HepG2 (cell line): ENCODE results near the gene KANSL3. TPM values are rescaled to one million over a fixed set of nuclear protein-coding genes. Genes with fewer than 3 reads are reported as not detected.

Experiments
- ATAC-seq: fragments of 200-7000 bp; cut with Tn5 transposase; 3 replicates; pipeline ENCODE4 v1.9.1; 2020; ENCODE audit warnings: mild to moderate bottlenecking, moderate library complexity
- BruUV-seq: library from RNA; stranded (reverse); fragments of 400-500 nt; replicated peaks from 2 replicates; lab custom pipeline; 2021; lab: Mats Ljungman, UMichigan
- CTCF ChIA-PET: fragments of 300-600 bp; formaldehyde crosslinking; extraction: SDS; loops from one replicate; lab custom pipeline; 2021; ENCODE audit warnings: low total read pairs, inconsistent platforms, low intra/inter-chr PET ratio; lab: Yijun Ruan, JAX
- POLR2A ChIA-PET: fragments of 350-600 bp; sonication (Branson Sonifier 250); formaldehyde crosslinking; loops from one replicate; lab custom pipeline; 2020; ENCODE audit warnings: antibody characterized with exemption, inconsistent platforms; lab: Yijun Ruan, JAX
- DNase-seq: peaks from one replicate; pipeline ENCODE4 v3.0.0-alpha.2; 2015; ENCODE audit warnings: low spot score
- FAIRE-seq: peaks from 3 replicates; lab custom pipeline; 2011; peaks lifted over from hg19 to GRCh38; lab: Jason Lieb, UNC
- H2AFZ ChIP-seq: one replicate; pipeline ENCODE4 v1.6.1; 2011; ENCODE audit warnings: low read length, inconsistent platforms
- H3K27ac ChIP-seq: fragments of 300-600 bp; 3 replicates; pipeline ENCODE4 v1.8.0; 2011; ENCODE audit warnings: mixed run types, mild to moderate bottlenecking, mixed read lengths, low read length, inconsistent platforms; ENCODE audit not compliant: insufficient read depth; ENCODE audit errors: extremely low read length
- H3K27me3 ChIP-seq, 2 experiments: fragments of 200-600 bp in 1 of 2; 2 replicates in 1 of 2; 3 replicates in 1 of 2; pipeline versions ENCODE4 v1.6.0 to v1.8.0; 2011; ENCODE audit warnings: low read length in 2 of 2, mild to moderate bottlenecking in 2 of 2, moderate library complexity in 2 of 2, inconsistent platforms in 1 of 2; ENCODE audit not compliant: insufficient read depth in 2 of 2, control insufficient read depth in 1 of 2
- H3K36me3 ChIP-seq, 2 experiments: fragments of 200-600 bp in 1 of 2; replicated peaks in 1 of 2; 2 replicates in 1 of 2; 3 replicates in 1 of 2; pipeline versions ENCODE4 v1.5.1 to v1.8.0; 2011; ENCODE audit warnings: low read length in 2 of 2, inconsistent platforms in 1 of 2; ENCODE audit not compliant: insufficient read depth in 2 of 2, control insufficient read depth in 1 of 2
- H3K4me1 ChIP-seq: 2 replicates; pipeline ENCODE4 v1.5.1; 2012; ENCODE audit warnings: low read length, inconsistent platforms; ENCODE audit not compliant: insufficient read depth
- H3K4me2 ChIP-seq: 2 replicates; pipeline ENCODE4 v1.6.0; 2011; ENCODE audit warnings: low read depth, low read length, inconsistent platforms
- H3K4me3 ChIP-seq, 3 experiments: fragments of 200-600 bp in 1 of 3; sonication (generic), shearing (Covaris generic) in 1 of 3; replicated peaks in 1 of 3; 2 replicates each; pipeline ENCODE4 v1.5.1; 2011 to 2016; ENCODE audit warnings: low read length in 3 of 3, inconsistent platforms in 2 of 3, low read depth in 2 of 3, mild to moderate bottlenecking in 2 of 3, control low read depth in 1 of 3, mixed read lengths in 1 of 3; ENCODE audit not compliant: insufficient read depth in 1 of 3
- H3K79me2 ChIP-seq: one replicate; pipeline ENCODE4 v1.6.1; 2011; ENCODE audit warnings: low read length, inconsistent platforms; ENCODE audit not compliant: insufficient read depth
- H3K9ac ChIP-seq: 2 replicates; pipeline ENCODE4 v1.6.0; 2011; ENCODE audit warnings: mild to moderate bottlenecking, low read depth, low read length, inconsistent platforms; ENCODE audit not compliant: insufficient read depth
- H3K9me3 ChIP-seq: 2 replicates; pipeline ENCODE4 v1.5.1; 2012; ENCODE audit warnings: mild to moderate bottlenecking, low read length
- H4K20me1 ChIP-seq: 2 replicates; pipeline ENCODE4 v1.6.0; 2011; ENCODE audit warnings: inconsistent platforms, mild to moderate bottlenecking, low read length, moderate library complexity; ENCODE audit not compliant: insufficient read depth
- AKAP8 ChIP-seq: sonication (generic); formaldehyde crosslinking; IDR thresholded peaks from 2 replicates; pipeline ENCODE4 v1.5.1; 2020; ENCODE audit warnings: mild to moderate bottlenecking, missing genetic modification reagents
- BORCS8-MEF2B ChIP-seq: sonication (generic); formaldehyde crosslinking; IDR thresholded peaks from 2 replicates; pipeline ENCODE4 v1.8.0; 2022; ENCODE audit warnings: mild to moderate bottlenecking, missing genetic modification reagents
- HDAC1 ChIP-seq: sonication (generic); formaldehyde crosslinking; IDR thresholded peaks from 2 replicates; pipeline ENCODE4 v1.5.1; 2020; ENCODE audit warnings: mild to moderate bottlenecking, missing genetic modification reagents
- HOXA7 ChIP-seq: sonication (generic); formaldehyde crosslinking; IDR thresholded peaks from 2 replicates; pipeline ENCODE4 v1.8.1; 2022; ENCODE audit warnings: mild to moderate bottlenecking, missing genetic modification reagents, moderate library complexity
- HOXD1 ChIP-seq: sonication (generic); formaldehyde crosslinking; IDR thresholded peaks from 2 replicates; pipeline ENCODE4 v1.5.0; 2020; ENCODE audit warnings: missing genetic modification reagents
- MBNL3 ChIP-seq: fragments of 250-450 bp; sonication (Bioruptor Pico); conservative IDR thresholded peaks from 2 replicates; pipeline ENCODE4 v1.8.0; 2022; ENCODE audit warnings: mild to moderate bottlenecking, inconsistent platforms
- ZBTB33 ChIP-seq: sonication (generic); formaldehyde crosslinking; IDR thresholded peaks from 2 replicates; pipeline ENCODE4 v1.4.0; 2020; ENCODE audit warnings: missing genetic modification reagents
- ZBTB38 ChIP-seq: sonication (generic); formaldehyde crosslinking; IDR thresholded peaks from 2 replicates; pipeline ENCODE4 v1.5.1; 2020; ENCODE audit warnings: mild to moderate bottlenecking, missing genetic modification reagents
- ZKSCAN5 ChIP-seq: sonication (generic); formaldehyde crosslinking; IDR thresholded peaks from 2 replicates; pipeline ENCODE4 v1.5.1; 2020; ENCODE audit warnings: mild to moderate bottlenecking, missing genetic modification reagents
- ZNF142 ChIP-seq: sonication (generic); formaldehyde crosslinking; IDR thresholded peaks from 2 replicates; pipeline ENCODE4 v1.4.0; 2020; ENCODE audit warnings: missing genetic modification reagents
- ZNF350 ChIP-seq: sonication (generic); formaldehyde crosslinking; IDR thresholded peaks from 2 replicates; pipeline ENCODE4 v1.4.0; 2020; ENCODE audit warnings: mild to moderate bottlenecking, low read depth, missing genetic modification reagents, borderline replicate concordance
- WGBS: methylation state at CpG from one replicate; pipeline ENCODE4 v1.1.6; 2017; ENCODE audit warnings: low lambda C conversion rate; 5-methylcytosine and 5-hydroxymethylcytosine counted together
- in situ Hi-C: cut with HindIII; loops from 2 replicates; pipeline ENCODE4 v1.10.0; 2017; ENCODE audit warnings: low pct_unique_long_range_greater_than_20kb; ENCODE audit not compliant: extremely low pct_ligation_motif_present
- intact Hi-C: fragments of 100-400 bp; cut with micrococcal nuclease; formaldehyde crosslinking; loops from one replicate; pipeline ENCODE4 v1.10.0; 2022; ENCODE audit not compliant: unreplicated experiment
- polyA plus RNA-seq, 8 experiments: library from polyadenylated mRNA; depleted of rRNA in 3 of 8; stranded (reverse) in 7 of 8; unstranded in 1 of 8; fragments of >200 nt; fragmentation: Illumina TruSeq in 4 of 8; extraction: Trizol in 4 of 8; gene quantifications; 2 replicates each; pipeline versions ENCODE4 v1.2.1 to v1.2.3, GENCODE V29; 2011 to 2016; ENCODE audit warnings: low read depth in 4 of 8, missing spikeins in 1 of 8, mixed read lengths in 1 of 8; ENCODE audit not compliant: insufficient read depth in 1 of 8
- total RNA-seq, 5 experiments: library from RNA; depleted of rRNA; stranded (reverse); fragments of >200 nt; fragmentation: Illumina TruSeq; extraction: Trizol; gene quantifications; 2 replicates each; pipeline ENCODE4 v1.2.3, GENCODE V29; 2016; ENCODE audit warnings: low read depth in 1 of 5
- TF ChIP-seq, protein P1 (sequence below): sonication (generic); formaldehyde crosslinking; conservative IDR thresholded peaks from 2 replicates; pipeline ENCODE4 v1.8.0; 2022; ENCODE audit warnings: mild to moderate bottlenecking, moderate library complexity, missing genetic modification reagents
- TF ChIP-seq, protein P2 (sequence below): sonication (generic); formaldehyde crosslinking; IDR thresholded peaks from 2 replicates; pipeline ENCODE4 v1.8.0; 2022; ENCODE audit warnings: mild to moderate bottlenecking, missing genetic modification reagents, borderline replicate concordance

Gene KANSL3
- total and polyA plus RNA-seq, 2 of the 13 experiments (the other 11 are each of a cell fraction or from before 2014, with no cell fraction given): 20.8 to 37.3 TPM

- POLR2A ChIA-PET: no interaction called here
- ATAC-seq (no peak), DNase-seq (no peak), FAIRE-seq (no peak)
- H3K79me2 ChIP-seq: no peaks in the 10 kb centered on the region
- no peaks in the 10 kb centered on the region for H4K20me1 ChIP-seq
- CTCF ChIA-PET: no interaction called here
- BruUV-seq: no TSS peak
- no peak overlapping the region for H3K9ac ChIP-seq
- intact Hi-C loops (no loop called here), in situ Hi-C loops (no loop called here)
- WGBS: 63% methylated on average over 3 of the region's 3 CpGs
- no peak overlapping the region for H3K4me3 ChIP-seq
- H3K27ac ChIP-seq: no peak overlapping the region
- H3K36me3 ChIP-seq: no peaks in the 10 kb centered on the region
- H3K9me3 ChIP-seq: no peaks in the 10 kb centered on the region
- H3K4me1 ChIP-seq: no peaks in the 10 kb centered on the region
- no peaks in the 10 kb centered on the region for H3K27me3 ChIP-seq
- H3K4me2 ChIP-seq: no peak overlapping the region
- no peak overlapping the region for H2AFZ ChIP-seq
- TF ChIP-seq ZBTB38 (no peak), ZKSCAN5 (CRISPR knock-in tag) (no peak), HDAC1 (CRISPR knock-in tag) (no peak), MBNL3 (CRISPR knock-in tag) (no peak), HOXA7 (no peak), ZNF142 (no peak), HOXD1 (CRISPR knock-in tag) (no peak), ZNF350 (no peak), ZBTB33 (no peak), BORCS8-MEF2B (no peak), AKAP8 (CRISPR knock-in tag) (no peak)
- TF ChIP-seq, protein P1, sequence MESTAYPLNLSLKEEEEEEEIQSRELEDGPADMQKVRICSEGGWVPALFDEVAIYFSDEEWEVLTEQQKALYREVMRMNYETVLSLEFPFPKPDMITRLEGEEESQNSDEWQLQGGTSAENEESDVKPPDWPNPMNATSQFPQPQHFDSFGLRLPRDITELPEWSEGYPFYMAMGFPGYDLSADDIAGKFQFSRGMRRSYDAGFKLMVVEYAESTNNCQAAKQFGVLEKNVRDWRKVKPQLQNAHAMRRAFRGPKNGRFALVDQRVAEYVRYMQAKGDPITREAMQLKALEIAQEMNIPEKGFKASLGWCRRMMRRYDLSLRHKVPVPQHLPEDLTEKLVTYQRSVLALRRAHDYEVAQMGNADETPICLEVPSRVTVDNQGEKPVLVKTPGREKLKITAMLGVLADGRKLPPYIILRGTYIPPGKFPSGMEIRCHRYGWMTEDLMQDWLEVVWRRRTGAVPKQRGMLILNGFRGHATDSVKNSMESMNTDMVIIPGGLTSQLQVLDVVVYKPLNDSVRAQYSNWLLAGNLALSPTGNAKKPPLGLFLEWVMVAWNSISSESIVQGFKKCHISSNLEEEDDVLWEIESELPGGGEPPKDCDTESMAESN (CRISPR knock-in tag): no peak
- TF ChIP-seq, protein P2, sequence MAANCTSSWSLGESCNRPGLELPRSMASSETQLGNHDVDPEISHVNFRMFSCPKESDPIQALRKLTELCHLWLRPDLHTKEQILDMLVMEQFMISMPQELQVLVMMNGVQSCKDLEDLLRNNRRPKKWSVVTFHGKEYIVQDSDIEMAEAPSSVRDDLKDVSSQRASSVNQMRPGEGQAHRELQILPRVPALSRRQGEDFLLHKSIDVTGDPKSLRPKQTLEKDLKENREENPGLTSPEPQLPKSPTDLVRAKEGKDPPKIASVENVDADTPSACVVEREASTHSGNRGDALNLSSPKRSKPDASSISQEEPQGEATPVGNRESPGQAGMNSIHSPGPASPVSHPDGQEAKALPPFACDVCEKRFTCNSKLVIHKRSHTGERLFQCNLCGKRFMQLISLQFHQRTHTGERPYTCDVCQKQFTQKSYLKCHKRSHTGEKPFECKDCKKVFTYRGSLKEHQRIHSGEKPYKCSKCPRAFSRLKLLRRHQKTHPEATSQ: no peak
Measured at GRCh38 chr2:96568094-96568493, 70.0 kb downstream of the KANSL3 start.
